Measurements from ENCODE around the gene CTNNBL1.

DNA sequence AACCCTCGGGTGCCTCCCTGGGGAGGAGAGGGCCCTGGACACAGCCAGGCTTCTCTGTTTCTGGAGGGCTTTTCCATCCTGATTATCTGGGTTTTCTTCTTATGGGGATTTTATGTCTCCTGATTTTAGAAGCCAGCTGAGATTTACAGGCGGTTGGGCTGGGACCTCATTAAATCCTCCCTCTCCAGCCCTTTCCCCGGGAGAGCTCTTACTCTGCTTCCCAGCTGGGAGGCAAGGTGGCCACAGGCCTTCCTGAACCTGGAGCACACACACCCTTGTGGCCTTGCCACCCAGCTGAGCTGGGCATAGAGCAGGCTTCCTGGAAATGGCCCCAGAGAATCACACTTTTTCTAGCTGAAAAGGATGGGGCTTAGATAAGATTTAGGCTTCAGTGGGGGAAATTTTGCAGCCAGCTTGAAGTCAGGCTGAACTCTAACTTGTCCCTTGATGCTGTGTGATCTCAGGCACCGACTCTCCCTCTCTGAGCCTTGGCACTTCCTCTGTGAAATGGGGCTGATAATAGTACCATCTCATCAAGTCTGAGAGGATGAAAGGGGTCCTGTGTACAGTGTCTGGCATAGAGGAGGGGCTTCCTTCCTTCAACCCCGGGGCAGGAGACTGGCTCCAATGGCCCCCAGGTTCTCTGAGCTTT lies 225.7 kb downstream of the CTNNBL1 start:
- no peak for TF ChIP-seq EZH2 (IDR thresholded peaks at IDR 0.05; ENCODE audit: insufficient read depth, low read length)
- TF ChIP-seq, protein P1, sequence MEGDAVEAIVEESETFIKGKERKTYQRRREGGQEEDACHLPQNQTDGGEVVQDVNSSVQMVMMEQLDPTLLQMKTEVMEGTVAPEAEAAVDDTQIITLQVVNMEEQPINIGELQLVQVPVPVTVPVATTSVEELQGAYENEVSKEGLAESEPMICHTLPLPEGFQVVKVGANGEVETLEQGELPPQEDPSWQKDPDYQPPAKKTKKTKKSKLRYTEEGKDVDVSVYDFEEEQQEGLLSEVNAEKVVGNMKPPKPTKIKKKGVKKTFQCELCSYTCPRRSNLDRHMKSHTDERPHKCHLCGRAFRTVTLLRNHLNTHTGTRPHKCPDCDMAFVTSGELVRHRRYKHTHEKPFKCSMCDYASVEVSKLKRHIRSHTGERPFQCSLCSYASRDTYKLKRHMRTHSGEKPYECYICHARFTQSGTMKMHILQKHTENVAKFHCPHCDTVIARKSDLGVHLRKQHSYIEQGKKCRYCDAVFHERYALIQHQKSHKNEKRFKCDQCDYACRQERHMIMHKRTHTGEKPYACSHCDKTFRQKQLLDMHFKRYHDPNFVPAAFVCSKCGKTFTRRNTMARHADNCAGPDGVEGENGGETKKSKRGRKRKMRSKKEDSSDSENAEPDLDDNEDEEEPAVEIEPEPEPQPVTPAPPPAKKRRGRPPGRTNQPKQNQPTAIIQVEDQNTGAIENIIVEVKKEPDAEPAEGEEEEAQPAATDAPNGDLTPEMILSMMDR (IDR thresholded peaks at IDR 0.05; ENCODE audit: insufficient read depth, low read depth, low read length), result no peak
